ENCODE results near the gene KRT76.
"Not testable (repeated sequence)": the region's sequence is repeated elsewhere in the genome, so short reads cannot be mapped to it uniquely, and the experiment has no call there.

The KRT76 gene

GRCh38 chr12:52781399-52782082 lies 4.4 kb upstream of the KRT76 start:
- no peak for DNase-seq (ENCODE audit: low spot score)

GRCh38 chr12:52779914-52780313 lies 2.8 kb upstream of the KRT76 start:
- no peak for DNase-seq (ENCODE audit: low spot score)

GRCh38 chr12:52778833-52779232 lies 1.7 kb upstream of the KRT76 start:
- DNase-seq (ENCODE audit: low spot score), result no peak

- DNase-seq (ENCODE audit: low spot score), result no peak
Measured at GRCh38 chr12:52777566-52777965, 421 bp upstream of the KRT76 start.

DNA sequence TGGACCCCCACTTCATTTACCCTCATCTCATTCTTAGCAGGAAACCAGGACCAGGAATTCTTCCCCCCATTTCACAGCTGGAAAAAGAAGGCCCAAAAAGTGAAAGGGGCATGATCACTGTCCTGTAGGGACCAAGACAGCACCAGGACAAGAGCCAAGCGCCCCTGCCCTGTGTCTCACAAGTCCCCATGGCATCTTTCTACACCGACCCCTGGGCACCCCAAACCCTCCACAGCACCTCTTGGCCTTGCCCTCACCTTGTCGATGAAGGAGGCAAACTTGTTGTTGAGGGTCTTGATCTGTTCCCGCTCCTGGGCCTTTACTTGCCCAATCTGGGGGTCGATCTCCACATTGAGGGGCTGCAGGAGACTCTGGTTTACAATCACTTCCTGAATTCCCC lies 710 bp downstream of the KRT76 start:
- no peak for DNase-seq (ENCODE audit: low spot score)

DNA sequence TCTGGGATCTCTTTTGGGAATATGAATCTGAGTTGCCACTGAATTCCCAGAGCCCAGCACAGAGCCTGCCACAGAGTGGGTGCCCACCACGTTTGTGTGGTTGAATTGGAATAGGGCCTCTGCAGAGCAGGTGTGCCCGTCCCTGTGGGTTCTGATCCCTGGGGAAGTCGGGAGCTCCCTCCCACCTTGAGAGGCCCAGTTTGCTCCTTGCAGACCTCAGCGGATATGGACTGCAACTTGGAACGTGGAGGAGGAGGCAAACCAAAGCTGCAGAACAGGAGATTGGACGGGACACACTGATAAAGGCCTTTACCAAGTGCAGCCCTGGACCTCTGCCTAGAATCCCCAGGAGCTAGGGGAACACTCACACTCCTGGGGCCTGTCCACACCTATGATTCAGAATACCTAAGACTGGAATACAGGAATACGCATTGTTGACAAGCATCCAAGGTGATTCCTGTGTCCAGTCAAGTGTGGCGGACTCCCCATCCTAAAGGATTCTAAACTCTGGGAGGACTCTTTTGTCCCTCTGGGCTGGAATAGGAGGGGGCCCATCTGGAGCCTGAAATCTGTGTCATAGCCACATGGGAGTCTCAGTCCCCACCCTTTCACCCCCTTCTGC lies 2.4 kb downstream of the KRT76 start:
- no peak for DNase-seq (ENCODE audit: low spot score)

DNA sequence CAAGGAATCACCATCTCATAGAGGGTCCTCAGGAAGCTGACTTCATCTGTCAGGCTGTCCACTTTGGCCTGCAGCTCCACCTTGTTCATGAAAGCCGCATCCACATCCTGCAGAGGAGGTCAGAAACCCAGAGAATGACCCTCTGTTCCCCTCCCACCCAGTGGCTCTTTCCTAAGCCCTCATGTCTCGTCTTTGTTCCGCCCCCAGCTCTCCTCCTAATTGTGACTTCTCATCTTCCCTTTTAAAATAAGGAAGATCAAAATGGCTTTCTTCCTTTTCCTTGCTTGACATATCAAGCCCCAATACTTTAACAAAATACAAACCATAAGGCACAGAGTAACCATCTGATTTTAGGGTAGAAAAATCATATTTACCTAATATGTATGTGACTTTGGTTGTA lies 4.4 kb downstream of the KRT76 start:
- no peak for DNase-seq (ENCODE audit: low spot score)

DNA sequence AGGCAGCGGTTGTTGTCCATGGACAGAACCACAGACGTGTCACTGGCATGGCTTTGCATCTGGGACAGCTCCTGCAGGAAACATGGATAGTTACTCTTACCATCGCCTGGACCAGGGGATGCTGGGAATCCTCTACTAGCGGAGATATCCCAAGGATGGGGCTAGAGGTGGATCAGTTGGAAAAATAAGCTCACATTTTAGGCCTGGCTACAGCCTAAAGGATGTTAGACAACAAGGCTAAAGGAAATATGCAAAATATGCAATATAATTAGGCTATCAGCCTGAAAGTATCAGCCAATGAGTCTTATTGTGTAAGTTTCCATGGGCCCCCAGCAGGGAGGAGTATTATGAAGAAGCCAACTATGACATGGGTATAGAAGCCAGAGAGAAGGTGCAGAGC lies 5.0 kb downstream of the KRT76 start:
- DNase-seq (ENCODE audit: low spot score), result no peak

DNA sequence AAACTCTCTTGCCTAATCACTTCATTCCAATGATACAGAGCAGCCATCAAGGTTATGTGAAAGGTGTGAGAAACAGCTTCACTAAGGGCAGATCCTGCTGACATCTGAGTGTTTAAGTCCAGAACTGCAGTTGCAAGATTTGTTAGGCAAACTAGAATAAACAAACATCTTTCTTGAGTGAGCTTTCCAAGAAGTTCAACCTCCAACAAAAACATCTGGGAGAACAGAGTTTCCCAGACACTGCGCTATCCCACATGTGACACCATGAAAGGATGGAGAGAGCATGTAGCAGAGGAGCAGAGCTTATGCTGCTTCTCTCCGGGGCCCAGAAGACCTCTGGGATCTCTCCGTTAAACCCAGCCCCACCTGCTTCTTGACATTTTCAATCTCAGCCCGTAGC lies 5.6 kb downstream of the KRT76 start:
- no peak for DNase-seq (ENCODE audit: low spot score)

DNA sequence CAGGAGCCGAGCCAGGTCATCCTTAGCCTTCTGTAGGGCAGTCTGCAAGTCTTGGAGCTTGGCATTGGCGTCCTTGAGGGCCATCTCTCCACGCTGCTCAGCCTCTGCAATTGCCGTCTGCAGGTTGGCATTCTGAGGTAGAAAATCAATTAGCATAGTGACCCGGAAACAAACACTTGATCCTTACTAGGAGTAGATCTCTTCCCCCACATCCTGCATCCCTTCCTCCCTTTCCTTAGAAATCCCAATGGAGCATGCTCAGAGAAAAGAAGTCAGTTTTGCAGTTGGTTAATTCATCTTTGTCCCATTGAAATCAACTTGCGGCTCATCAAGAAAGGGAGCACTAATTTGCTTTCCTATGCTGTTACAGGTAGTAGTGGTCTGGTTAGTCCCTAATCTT lies 6.1 kb downstream of the KRT76 start:
- no peak for DNase-seq (ENCODE audit: low spot score)

- DNase-seq (ENCODE audit: low spot score), result no peak
Measured at GRCh38 chr12:52769946-52770345, 7.2 kb downstream of the KRT76 start.

GRCh38 chr12:52769354-52769753 lies 7.8 kb downstream of the KRT76 start:
- no peak for DNase-seq (ENCODE audit: low spot score)

- no peak for DNase-seq (ENCODE audit: low spot score)
Measured at GRCh38 chr12:52768479-52769200, 8.5 kb downstream of the KRT76 start.

DNA sequence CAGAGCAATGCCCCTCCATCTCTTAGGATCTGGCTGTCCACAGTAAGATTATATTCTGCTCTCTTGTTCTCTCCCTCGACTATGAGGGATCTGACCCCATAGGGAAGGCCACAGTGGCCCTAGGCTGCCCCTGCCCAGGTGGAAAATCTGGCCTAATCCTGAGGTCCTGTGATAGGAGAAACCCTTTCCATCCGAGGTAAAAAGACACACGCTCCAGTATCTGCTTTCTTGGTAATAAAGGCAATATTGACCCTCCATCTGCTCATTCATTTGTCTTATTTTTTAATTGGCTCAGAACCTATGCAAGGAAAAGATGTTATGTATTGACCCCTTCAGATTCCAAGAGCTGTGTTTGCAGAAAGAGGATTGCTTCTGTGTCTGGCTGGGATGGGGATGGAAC lies 9.7 kb downstream of the KRT76 start:
- DNase-seq (ENCODE audit: low spot score), result no peak

- DNase-seq (ENCODE audit: low spot score), result no peak
Measured at GRCh38 chr12:52767020-52767379, 10.1 kb downstream of the KRT76 start.

- DNase-seq (ENCODE audit: low spot score), result no peak
Measured at GRCh38 chr12:52766351-52767019, 10.7 kb downstream of the KRT76 start.

- no peak for DNase-seq (ENCODE audit: low spot score)
Measured at GRCh38 chr12:52765702-52766101, 11.4 kb downstream of the KRT76 start.

DNA sequence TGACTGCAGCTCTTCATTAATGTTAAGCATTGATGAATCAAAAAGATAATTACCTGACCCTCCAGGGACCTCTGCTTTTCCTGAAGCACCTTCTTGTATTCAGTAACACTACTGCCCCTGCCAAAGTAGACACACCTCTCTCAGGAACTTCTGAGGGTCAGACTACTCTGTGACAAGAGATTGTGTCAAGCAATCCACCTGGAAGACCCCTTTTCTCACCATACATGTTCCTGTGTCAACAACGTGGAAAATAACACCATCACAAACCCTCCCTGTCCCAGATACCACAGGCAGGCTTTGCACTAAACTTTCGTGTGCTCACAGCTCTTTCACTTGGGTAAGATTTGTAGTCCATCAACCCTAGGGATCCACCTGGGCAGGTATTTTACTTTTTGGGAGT lies 13.2 kb downstream of the KRT76 start:
- DNase-seq (ENCODE audit: low spot score), result no peak

GRCh38 chr12:52763036-52763659 lies 14.0 kb downstream of the KRT76 start:
- no peak for DNase-seq (ENCODE audit: low spot score)

- no peak for DNase-seq (ENCODE audit: low spot score)
Measured at GRCh38 chr12:52761802-52762201, 15.3 kb downstream of the KRT76 start.

DNA sequence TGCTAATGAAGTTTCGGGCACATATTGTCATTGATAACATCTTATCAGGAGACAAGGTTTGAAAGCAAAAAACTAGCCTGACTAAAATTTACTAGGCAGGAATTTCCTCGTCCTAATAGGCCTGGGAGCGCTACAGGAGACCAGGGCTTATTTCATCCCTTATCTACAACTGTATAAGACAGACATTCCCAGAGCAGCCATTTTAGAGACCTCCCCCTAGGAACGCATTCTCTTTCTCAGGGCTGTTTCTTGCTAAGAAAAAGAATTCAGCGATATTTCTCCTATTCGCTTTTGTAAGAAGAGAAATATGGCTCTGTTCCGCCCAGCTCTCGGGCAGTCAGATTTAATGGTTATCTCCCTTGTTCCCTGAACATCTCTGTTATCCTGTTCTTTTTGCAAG lies 15.9 kb downstream of the KRT76 start:
- DNase-seq (ENCODE audit: low spot score), result not testable (repeated sequence)

DNA sequence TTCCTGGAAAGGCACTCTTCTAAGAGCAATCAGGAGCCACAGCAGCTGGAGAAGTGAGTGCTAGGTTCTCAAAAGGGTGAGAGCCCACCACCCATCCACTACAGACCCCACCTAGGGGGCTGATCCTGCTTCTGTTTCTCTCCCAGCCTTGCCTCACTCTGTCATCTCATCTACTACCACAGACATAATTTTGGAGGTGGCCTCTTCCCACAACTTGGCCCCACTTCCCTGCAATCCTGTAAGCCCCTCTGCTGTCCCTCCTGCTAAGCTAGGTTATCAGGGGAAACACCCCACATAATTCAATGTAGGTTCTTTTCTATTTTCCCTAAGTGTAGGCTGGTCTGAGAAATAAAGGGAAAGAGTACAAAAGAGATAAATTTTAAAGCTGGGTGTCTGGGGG lies 16.5 kb downstream of the KRT76 start:
- no peak for DNase-seq (ENCODE audit: low spot score)

- no peak for DNase-seq (ENCODE audit: low spot score)
Measured at GRCh38 chr12:52759695-52760094, 17.4 kb downstream of the KRT76 start.

All from cerebellar cortex (tissue), 1 donor.